ENCODE data around the gene NCOA1. TPM values are rescaled to one million over a fixed set of nuclear protein-coding genes. Genes with fewer than 3 reads are reported as not detected.

NCOA1 gene
- total and polyA plus RNA-seq, 2 experiments from 2014 or later = 6.7 to 9.1 TPM

DNA sequence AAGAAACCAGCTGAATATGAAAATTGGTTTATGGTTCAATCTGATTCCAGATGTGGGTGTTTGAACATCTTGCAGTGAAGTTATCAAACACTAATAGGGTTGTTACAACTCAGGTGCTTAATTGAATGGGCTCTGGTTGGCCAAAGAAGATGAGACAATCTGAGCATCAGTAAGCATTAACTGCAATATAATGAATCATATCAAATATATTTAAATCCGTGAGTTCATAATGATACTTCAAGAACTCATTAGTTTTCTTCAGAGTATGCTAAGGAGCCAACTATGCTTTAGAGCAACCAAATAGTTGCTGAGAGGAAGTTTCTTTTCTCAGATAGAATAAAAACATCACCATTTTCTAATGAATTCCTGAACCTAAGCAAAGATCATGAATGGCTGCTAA lies 79.2 kb downstream of the NCOA1 start:
- DNase-seq (ENCODE audit: low read depth in 1 of 2, low spot score in 1 of 2) = no peak
- no peaks in the 10 kb centered on the region for H3K9me3 ChIP-seq (ENCODE audit: low read depth)
- H3K4me3 ChIP-seq = no peak overlapping the region

DNA sequence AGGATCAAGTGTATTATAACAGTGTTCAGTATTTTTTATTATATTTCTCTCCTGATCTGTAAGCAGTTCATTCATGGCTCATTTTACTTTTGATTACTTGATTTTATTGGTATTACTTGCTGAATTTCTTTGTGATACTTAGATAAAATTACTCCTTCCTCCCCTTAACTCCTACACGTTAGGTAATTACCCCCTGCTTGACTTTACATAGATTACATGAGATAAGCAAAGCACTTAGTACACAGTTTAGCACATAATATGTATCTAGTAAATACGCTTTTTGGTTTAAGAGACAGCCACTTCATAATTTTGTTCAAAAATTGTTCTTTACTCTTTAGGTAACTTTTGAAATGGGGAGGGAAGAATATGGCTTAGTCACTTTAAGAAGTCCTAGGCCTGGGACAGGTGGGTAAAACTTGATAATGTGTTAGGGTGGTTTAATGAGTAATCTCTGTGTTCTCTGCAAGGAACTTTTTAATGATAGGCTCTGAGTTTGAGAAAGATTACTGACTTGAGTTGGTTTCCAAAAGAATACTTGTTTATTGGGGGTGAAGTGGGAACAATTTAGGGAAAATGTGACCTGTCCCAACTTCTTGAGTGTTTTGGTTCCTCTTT lies 80.9 kb downstream of the NCOA1 start:
- TF ChIP-seq, protein P1, sequence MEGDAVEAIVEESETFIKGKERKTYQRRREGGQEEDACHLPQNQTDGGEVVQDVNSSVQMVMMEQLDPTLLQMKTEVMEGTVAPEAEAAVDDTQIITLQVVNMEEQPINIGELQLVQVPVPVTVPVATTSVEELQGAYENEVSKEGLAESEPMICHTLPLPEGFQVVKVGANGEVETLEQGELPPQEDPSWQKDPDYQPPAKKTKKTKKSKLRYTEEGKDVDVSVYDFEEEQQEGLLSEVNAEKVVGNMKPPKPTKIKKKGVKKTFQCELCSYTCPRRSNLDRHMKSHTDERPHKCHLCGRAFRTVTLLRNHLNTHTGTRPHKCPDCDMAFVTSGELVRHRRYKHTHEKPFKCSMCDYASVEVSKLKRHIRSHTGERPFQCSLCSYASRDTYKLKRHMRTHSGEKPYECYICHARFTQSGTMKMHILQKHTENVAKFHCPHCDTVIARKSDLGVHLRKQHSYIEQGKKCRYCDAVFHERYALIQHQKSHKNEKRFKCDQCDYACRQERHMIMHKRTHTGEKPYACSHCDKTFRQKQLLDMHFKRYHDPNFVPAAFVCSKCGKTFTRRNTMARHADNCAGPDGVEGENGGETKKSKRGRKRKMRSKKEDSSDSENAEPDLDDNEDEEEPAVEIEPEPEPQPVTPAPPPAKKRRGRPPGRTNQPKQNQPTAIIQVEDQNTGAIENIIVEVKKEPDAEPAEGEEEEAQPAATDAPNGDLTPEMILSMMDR (IDR thresholded peaks at IDR 0.05; ENCODE audit: low read depth, low read length) = no peak
- Histone ChIP-seq H3K36me3 (no peaks in the 10 kb centered on the region), H3K27me3 (no peaks in the 10 kb centered on the region), H3K9me3 (ENCODE audit: low read depth) (no peaks in the 10 kb centered on the region), H3K27ac (no peak overlapping the region), H3K4me1 (ENCODE audit: low read depth) (no peaks in the 10 kb centered on the region), H3K4me3 (no peak overlapping the region)
- no peak for DNase-seq (ENCODE audit: low read depth in 1 of 2, low spot score in 1 of 2)

More for the DNA sequence above, 79.2 kb downstream of the NCOA1 start:
- Histone ChIP-seq H3K4me1 (ENCODE audit: low read depth) (no peaks in the 10 kb centered on the region), H3K27me3 (no peaks in the 10 kb centered on the region), H3K36me3 (no peaks in the 10 kb centered on the region), H3K27ac (no peak overlapping the region)
- TF ChIP-seq, protein P1 (IDR thresholded peaks at IDR 0.05; ENCODE audit: low read depth, low read length) = no peak

GRCh38 chr2:24576146-24576545 lies 85.1 kb downstream of the NCOA1 start:
- DNase-seq (ENCODE audit: low read depth in 1 of 2, low spot score in 1 of 2) = peak in 1 of 2 donors; percentile 2
- TF ChIP-seq, protein P1 (IDR thresholded peaks at IDR 0.05; ENCODE audit: low read depth, low read length) = no peak
- H3K27ac ChIP-seq = no peak overlapping the region
- no peak overlapping the region for H3K4me3 ChIP-seq
- no peaks in the 10 kb centered on the region for H3K4me1 ChIP-seq (ENCODE audit: low read depth)
- H3K27me3 ChIP-seq = no peaks in the 10 kb centered on the region
- H3K9me3 ChIP-seq (ENCODE audit: low read depth) = no peaks in the 10 kb centered on the region
- no peaks in the 10 kb centered on the region for H3K36me3 ChIP-seq

DNA sequence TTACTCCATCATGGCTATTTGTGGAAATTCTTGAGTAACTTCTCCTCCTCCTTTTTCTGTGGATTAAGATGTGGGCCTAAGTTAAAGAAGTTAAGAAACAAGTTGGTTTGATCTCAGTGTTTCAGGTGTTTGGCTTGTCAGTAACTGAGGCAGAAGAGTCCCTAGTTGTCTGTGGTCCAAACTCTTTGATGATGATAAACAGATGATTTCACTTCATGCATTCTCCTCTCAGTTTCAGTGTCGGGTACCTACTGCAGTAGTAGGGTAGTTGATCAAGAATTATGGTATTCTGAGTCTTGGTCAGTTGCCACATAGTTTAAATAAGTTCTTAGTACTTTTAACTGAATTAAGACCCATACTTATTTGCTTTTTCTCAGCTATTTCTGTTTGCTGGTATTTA lies 85.6 kb downstream of the NCOA1 start:
- Histone ChIP-seq H3K9me3 (ENCODE audit: low read depth) (no peaks in the 10 kb centered on the region), H3K4me3 (no peak overlapping the region), H3K4me1 (ENCODE audit: low read depth) (no peaks in the 10 kb centered on the region), H3K36me3 (no peaks in the 10 kb centered on the region), H3K27ac (no peak overlapping the region), H3K27me3 (no peaks in the 10 kb centered on the region)
- TF ChIP-seq, protein P1 (IDR thresholded peaks at IDR 0.05; ENCODE audit: low read depth, low read length) = no peak
- DNase-seq (ENCODE audit: low read depth in 1 of 2, low spot score in 1 of 2) = peak in 1 of 2 donors; percentile 18

GRCh38 chr2:24577481-24577880 lies 86.4 kb downstream of the NCOA1 start:
- peak in 1 of 2 donors; percentile 4 for DNase-seq (ENCODE audit: low read depth in 1 of 2, low spot score in 1 of 2)
- no peaks in the 10 kb centered on the region for H3K36me3 ChIP-seq
- H3K27ac ChIP-seq = no peak overlapping the region
- no peaks in the 10 kb centered on the region for H3K4me1 ChIP-seq (ENCODE audit: low read depth)
- H3K27me3 ChIP-seq = no peaks in the 10 kb centered on the region
- TF ChIP-seq, protein P1 (IDR thresholded peaks at IDR 0.05; ENCODE audit: low read depth, low read length) = no peak
- no peaks in the 10 kb centered on the region for H3K9me3 ChIP-seq (ENCODE audit: low read depth)
- no peak overlapping the region for H3K4me3 ChIP-seq

Data from cardiac muscle cell (in vitro differentiated cells and primary cell).